OCI-LY3 (cell line): ENCODE results near the gene EYA2.

ENCODE experiments used
- CTCF ChIP-seq: fragments of 200-600, 300-600 bp; sonication (generic); IDR thresholded peaks from 2 replicates; pipeline ENCODE4 v1.5.1; 2014; ENCODE audit warnings: antibody characterized with exemption, low read length, low read depth
- EZH2phosphoT487 ChIP-seq: fragments of 200-600 bp; shearing (Covaris generic); IDR thresholded peaks from 2 replicates; pipeline ENCODE4 v1.6.1; 2018; ENCODE audit warnings: antibody characterized with exemption, mixed run types, low read depth

GRCh38 chr20:47189060-47189459 is 294.4 kb downstream of the EYA2 start:
- no peak for TF ChIP-seq EZH2phosphoT487
- TF ChIP-seq CTCF, result no peak
